DOHH2 (cell line): ENCODE data around the gene ZNF79.

Source experiments
- H3F3A ChIP-seq: fragments of 200-600 bp; sonication (generic), shearing (Covaris generic); 2 replicates; pipeline ENCODE4 v1.6.0; 2016; ENCODE audit warnings: antibody characterized with exemption, mild to moderate bottlenecking; ENCODE audit not compliant: control insufficient read depth, insufficient read depth
- H3K27ac ChIP-seq: fragments of 200-600 bp; sonication (generic); 2 replicates; pipeline ENCODE4 v1.5.1; 2014; ENCODE audit warnings: low read depth, mild to moderate bottlenecking, low read length, moderate library complexity
- H3K27me3 ChIP-seq: fragments of 200-600 bp; sonication (generic); 2 replicates; pipeline ENCODE4 v1.6.1; 2014; ENCODE audit warnings: mild to moderate bottlenecking, low read length, mixed read lengths; ENCODE audit not compliant: control insufficient read depth
- H3K36me3 ChIP-seq: fragments of 200-600 bp; sonication (generic); 2 replicates; pipeline ENCODE4 v1.6.1; 2014; ENCODE audit warnings: mild to moderate bottlenecking, low read length, moderate library complexity, mixed read lengths; ENCODE audit not compliant: control insufficient read depth
- H3K4me1 ChIP-seq: fragments of 200-600 bp; sonication (generic); 2 replicates; pipeline ENCODE4 v1.6.1; 2014; ENCODE audit warnings: mild to moderate bottlenecking, low read length, mixed read lengths; ENCODE audit not compliant: control insufficient read depth
- H3K4me2 ChIP-seq: fragments of 200-600 bp; sonication (generic); 2 replicates; pipeline ENCODE4 v1.6.0; 2014; ENCODE audit warnings: mild to moderate bottlenecking, low read length, moderate library complexity
- H3K4me3 ChIP-seq: fragments of 200-600 bp; sonication (generic); 2 replicates; pipeline ENCODE4 v1.5.1; 2014; ENCODE audit warnings: mild to moderate bottlenecking, low read length, mixed read lengths
- H3K79me2 ChIP-seq: fragments of 200-600 bp; sonication (generic); 2 replicates; pipeline ENCODE4 v1.6.1; 2014; ENCODE audit warnings: mild to moderate bottlenecking, low read length, mixed read lengths; ENCODE audit not compliant: control insufficient read depth
- H3K9me2 ChIP-seq: fragments of 200-600 bp; sonication (generic); replicated peaks from 2 replicates; pipeline ENCODE4 v1.6.1; 2014; ENCODE audit warnings: mild to moderate bottlenecking, low read length, mixed read lengths; ENCODE audit not compliant: control insufficient read depth
- H3K9me3 ChIP-seq: fragments of 200-600 bp; sonication (generic); 2 replicates; pipeline ENCODE4 v1.6.1; 2014; ENCODE audit warnings: antibody characterized with exemption, low read length, mixed read lengths; ENCODE audit not compliant: control insufficient read depth, insufficient read depth
- H4K20me1 ChIP-seq: fragments of 200-600 bp; sonication (generic); 2 replicates; pipeline ENCODE4 v1.6.0; 2014; ENCODE audit warnings: low read depth, mild to moderate bottlenecking, antibody characterized with exemption, low read length, moderate library complexity; ENCODE audit not compliant: control insufficient read depth, insufficient read depth
- EZH2phosphoT487 ChIP-seq: fragments of 200-600 bp; sonication (generic); IDR thresholded peaks from 2 replicates; pipeline ENCODE4 v1.6.1; 2017; ENCODE audit warnings: borderline replicate concordance, mild to moderate bottlenecking, antibody characterized with exemption, low read length, moderate library complexity, mixed read lengths
- TF ChIP-seq, protein P1 (sequence below): fragments of 200-600 bp; sonication (generic); IDR thresholded peaks from one replicate; pipeline ENCODE4 v1.5.1; 2014; ENCODE audit warnings: antibody characterized with exemption, mild to moderate bottlenecking, low read depth, low read length; ENCODE audit not compliant: poor library complexity, severe bottlenecking

The ZNF79 gene

DNA sequence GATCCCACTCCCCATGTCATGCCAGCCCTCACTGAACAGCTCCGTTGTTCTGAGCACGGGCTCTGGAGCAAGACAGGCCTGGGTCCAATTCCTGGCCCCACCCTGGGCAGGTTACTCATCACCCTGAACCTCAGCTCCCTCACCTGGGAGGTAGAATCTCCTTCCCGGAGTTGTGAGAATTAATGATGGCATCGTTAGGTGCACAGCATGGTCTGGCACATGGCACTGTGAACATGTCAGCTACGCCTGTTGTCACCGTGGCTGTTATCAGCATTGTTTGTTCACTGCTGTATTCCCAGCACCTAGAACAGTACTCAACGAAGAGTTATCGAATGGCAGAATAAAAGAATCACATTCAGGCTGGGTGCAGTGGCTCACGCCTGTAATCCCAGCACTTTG, 70.1 kb downstream of the ZNF79 start:
- H3K9me2 ChIP-seq: no peaks in the 10 kb centered on the region
- H3K36me3 ChIP-seq: no peaks in the 10 kb centered on the region; the same call in 1 of the 2 replicates
- H3K4me1 ChIP-seq: no peaks in the 10 kb centered on the region
- no peaks in the 10 kb centered on the region for H4K20me1 ChIP-seq
- H3K4me2 ChIP-seq: no peak overlapping the region
- H3K4me3 ChIP-seq: no peak overlapping the region
- no peaks in the 10 kb centered on the region for H3K27me3 ChIP-seq
- H3K27ac ChIP-seq: no peak overlapping the region
- no peaks in the 10 kb centered on the region for H3F3A ChIP-seq
- no peaks in the 10 kb centered on the region for H3K9me3 ChIP-seq
- TF ChIP-seq, protein P1, sequence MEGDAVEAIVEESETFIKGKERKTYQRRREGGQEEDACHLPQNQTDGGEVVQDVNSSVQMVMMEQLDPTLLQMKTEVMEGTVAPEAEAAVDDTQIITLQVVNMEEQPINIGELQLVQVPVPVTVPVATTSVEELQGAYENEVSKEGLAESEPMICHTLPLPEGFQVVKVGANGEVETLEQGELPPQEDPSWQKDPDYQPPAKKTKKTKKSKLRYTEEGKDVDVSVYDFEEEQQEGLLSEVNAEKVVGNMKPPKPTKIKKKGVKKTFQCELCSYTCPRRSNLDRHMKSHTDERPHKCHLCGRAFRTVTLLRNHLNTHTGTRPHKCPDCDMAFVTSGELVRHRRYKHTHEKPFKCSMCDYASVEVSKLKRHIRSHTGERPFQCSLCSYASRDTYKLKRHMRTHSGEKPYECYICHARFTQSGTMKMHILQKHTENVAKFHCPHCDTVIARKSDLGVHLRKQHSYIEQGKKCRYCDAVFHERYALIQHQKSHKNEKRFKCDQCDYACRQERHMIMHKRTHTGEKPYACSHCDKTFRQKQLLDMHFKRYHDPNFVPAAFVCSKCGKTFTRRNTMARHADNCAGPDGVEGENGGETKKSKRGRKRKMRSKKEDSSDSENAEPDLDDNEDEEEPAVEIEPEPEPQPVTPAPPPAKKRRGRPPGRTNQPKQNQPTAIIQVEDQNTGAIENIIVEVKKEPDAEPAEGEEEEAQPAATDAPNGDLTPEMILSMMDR: no peak
- TF ChIP-seq EZH2phosphoT487: no peak
- H3K79me2 ChIP-seq: no peaks in the 10 kb centered on the region
